IMR-90 (cell line): ENCODE results near the gene SLC2A1.

ENCODE experiments used
- BHLHE40 ChIP-seq: fragments of 150-350 bp; IDR thresholded peaks from 2 replicates; pipeline ENCODE4 v1.6.1; 2016; ENCODE audit warnings: mild to moderate bottlenecking, low read depth, low read length
- CTCF ChIP-seq: conservative IDR thresholded peaks from 2 replicates; pipeline ENCODE4 v1.5.1; 2012; ENCODE audit warnings: mild to moderate bottlenecking, low read depth, low read length, improper control_type of control experiment
- FOS ChIP-seq: fragments of 150-350 bp; IDR thresholded peaks from 2 replicates; pipeline ENCODE4 v1.6.1; 2016; ENCODE audit warnings: low read depth, low read length
- MAFK ChIP-seq: IDR thresholded peaks from 2 replicates; pipeline ENCODE4 v1.6.1; 2012; ENCODE audit warnings: low read depth, low read length, improper control_type of control experiment
- NFE2L2 ChIP-seq: fragments of 150-350 bp; IDR thresholded peaks from 2 replicates; pipeline ENCODE4 v1.6.1; 2016; ENCODE audit warnings: low read depth, mild to moderate bottlenecking, low read length

- TF ChIP-seq MAFK (no peak), NFE2L2 (no peak), CTCF (no peak), BHLHE40 (peak; percentile 75; the same call in 1 of the 2 replicates), FOS (peak; percentile 69)
Observed at GRCh38 chr1:42940851-42941639, 17.6 kb downstream of the SLC2A1 start.
